ENCODE results near the gene RASA3.

DNA sequence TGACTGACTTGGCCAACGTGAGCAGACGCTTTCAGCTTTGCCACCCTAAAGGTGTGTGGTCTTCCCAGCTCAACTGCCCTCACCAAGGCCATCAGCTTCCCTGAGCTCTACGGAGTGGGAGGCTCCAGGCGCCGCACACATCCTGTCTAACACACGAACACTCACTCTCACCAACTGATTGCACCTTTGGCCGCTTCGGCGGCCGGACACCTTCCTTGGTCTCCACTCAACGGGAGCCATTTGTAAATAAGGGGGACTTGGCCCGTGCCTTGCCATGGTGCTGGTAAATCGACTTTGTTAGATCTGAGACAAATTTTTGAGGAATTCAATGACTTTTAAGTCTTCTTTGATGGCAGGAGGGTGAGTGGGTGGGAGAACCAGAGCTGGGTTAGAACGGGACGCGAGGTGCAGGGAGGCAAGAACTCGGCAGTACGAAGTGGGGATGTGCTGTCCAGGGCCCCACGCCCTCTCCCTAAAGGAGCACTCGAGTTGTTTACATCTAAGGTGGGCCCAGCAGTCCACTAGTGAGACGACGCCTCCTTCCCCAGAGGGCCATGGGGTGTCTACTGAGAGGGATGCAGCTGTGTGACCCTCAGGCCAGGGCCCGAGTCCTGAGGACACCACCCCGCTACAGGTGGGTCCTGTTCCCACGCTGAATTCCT, 163.0 kb downstream of the RASA3 start:
- TF ChIP-seq, protein P1, sequence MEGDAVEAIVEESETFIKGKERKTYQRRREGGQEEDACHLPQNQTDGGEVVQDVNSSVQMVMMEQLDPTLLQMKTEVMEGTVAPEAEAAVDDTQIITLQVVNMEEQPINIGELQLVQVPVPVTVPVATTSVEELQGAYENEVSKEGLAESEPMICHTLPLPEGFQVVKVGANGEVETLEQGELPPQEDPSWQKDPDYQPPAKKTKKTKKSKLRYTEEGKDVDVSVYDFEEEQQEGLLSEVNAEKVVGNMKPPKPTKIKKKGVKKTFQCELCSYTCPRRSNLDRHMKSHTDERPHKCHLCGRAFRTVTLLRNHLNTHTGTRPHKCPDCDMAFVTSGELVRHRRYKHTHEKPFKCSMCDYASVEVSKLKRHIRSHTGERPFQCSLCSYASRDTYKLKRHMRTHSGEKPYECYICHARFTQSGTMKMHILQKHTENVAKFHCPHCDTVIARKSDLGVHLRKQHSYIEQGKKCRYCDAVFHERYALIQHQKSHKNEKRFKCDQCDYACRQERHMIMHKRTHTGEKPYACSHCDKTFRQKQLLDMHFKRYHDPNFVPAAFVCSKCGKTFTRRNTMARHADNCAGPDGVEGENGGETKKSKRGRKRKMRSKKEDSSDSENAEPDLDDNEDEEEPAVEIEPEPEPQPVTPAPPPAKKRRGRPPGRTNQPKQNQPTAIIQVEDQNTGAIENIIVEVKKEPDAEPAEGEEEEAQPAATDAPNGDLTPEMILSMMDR (IDR thresholded peaks at IDR 0.05), result no peak
- no peak for TF ChIP-seq POLR2A (IDR thresholded peaks at IDR 0.05)

Measured in right lobe of liver (tissue), 4 donors.